ENCODE data around the gene GALNT16.

The GALNT16 gene

DNA sequence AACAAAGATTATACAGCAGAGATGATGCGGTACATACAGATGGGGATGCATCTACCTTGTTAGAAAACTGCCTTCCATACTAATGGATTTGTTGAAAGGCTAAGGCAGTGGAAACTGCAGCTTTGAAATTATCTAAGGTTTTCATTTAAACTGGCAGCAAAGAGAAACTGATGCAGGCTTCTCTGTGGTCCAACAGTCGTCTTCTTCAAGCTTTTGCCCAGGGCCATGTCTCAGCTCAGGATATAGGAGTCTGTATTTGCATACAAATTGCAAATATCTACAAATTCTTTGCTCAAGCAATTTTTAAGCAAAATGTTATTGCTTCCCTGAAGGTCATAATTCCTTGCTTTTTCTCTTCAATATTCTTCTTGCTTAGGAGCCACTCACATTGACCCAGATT lies 104.4 kb downstream of the GALNT16 start:
- Histone ChIP-seq H3K4me3 (replicated peaks; ENCODE audit: insufficient read depth, low read length) (no peak overlapping the region), H3K27ac (replicated peaks) (no peak overlapping the region), H3K27me3 (ENCODE audit: insufficient read depth, poor library complexity, severe bottlenecking) (no peaks in the 10 kb centered on the region)
- no peak for DNase-seq (ENCODE audit: low read depth in 1 of 2, low spot score in 1 of 2)
- TF ChIP-seq, protein P1, sequence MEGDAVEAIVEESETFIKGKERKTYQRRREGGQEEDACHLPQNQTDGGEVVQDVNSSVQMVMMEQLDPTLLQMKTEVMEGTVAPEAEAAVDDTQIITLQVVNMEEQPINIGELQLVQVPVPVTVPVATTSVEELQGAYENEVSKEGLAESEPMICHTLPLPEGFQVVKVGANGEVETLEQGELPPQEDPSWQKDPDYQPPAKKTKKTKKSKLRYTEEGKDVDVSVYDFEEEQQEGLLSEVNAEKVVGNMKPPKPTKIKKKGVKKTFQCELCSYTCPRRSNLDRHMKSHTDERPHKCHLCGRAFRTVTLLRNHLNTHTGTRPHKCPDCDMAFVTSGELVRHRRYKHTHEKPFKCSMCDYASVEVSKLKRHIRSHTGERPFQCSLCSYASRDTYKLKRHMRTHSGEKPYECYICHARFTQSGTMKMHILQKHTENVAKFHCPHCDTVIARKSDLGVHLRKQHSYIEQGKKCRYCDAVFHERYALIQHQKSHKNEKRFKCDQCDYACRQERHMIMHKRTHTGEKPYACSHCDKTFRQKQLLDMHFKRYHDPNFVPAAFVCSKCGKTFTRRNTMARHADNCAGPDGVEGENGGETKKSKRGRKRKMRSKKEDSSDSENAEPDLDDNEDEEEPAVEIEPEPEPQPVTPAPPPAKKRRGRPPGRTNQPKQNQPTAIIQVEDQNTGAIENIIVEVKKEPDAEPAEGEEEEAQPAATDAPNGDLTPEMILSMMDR (IDR thresholded peaks at IDR 0.05; ENCODE audit: insufficient read depth, low read length): no peak
- TF ChIP-seq, protein P2, sequence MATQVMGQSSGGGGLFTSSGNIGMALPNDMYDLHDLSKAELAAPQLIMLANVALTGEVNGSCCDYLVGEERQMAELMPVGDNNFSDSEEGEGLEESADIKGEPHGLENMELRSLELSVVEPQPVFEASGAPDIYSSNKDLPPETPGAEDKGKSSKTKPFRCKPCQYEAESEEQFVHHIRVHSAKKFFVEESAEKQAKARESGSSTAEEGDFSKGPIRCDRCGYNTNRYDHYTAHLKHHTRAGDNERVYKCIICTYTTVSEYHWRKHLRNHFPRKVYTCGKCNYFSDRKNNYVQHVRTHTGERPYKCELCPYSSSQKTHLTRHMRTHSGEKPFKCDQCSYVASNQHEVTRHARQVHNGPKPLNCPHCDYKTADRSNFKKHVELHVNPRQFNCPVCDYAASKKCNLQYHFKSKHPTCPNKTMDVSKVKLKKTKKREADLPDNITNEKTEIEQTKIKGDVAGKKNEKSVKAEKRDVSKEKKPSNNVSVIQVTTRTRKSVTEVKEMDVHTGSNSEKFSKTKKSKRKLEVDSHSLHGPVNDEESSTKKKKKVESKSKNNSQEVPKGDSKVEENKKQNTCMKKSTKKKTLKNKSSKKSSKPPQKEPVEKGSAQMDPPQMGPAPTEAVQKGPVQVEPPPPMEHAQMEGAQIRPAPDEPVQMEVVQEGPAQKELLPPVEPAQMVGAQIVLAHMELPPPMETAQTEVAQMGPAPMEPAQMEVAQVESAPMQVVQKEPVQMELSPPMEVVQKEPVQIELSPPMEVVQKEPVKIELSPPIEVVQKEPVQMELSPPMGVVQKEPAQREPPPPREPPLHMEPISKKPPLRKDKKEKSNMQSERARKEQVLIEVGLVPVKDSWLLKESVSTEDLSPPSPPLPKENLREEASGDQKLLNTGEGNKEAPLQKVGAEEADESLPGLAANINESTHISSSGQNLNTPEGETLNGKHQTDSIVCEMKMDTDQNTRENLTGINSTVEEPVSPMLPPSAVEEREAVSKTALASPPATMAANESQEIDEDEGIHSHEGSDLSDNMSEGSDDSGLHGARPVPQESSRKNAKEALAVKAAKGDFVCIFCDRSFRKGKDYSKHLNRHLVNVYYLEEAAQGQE (IDR thresholded peaks at IDR 0.05; ENCODE audit: insufficient replicate concordance, low read depth): no peak
- TF ChIP-seq SPI1 (IDR thresholded peaks at IDR 0.05; ENCODE audit: borderline replicate concordance, low read depth): no peak
- TF ChIP-seq POLR2AphosphoS5 (IDR thresholded peaks at IDR 0.05; ENCODE audit: low read depth): no peak
- TF ChIP-seq GABPA (IDR thresholded peaks at IDR 0.05; ENCODE audit: low read depth): no peak

DNA sequence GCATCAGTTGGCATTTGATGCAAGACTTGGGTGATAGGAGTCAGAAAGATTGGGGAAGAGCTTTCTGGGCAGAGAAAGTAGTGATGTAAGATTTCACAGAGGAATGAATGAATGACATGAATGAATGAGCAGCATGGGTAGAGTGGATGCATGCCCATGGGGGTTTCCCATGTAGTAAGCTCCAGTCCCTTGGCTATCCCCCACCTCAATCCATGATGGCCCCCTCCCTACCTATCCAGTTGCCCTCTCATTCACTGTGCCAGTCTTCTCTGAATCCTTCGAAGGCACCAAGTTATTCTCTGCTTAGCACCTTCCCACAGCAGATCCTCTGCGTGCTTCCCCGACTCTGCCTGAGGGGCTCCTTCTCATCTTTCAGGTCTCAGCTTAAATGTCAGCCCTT lies 106.1 kb downstream of the GALNT16 start:
- DNase-seq (ENCODE audit: low read depth in 1 of 2, low spot score in 1 of 2): no peak
- Histone ChIP-seq H3K4me3 (replicated peaks; ENCODE audit: insufficient read depth, low read length) (no peak overlapping the region), H3K27ac (replicated peaks) (no peak overlapping the region), H3K27me3 (ENCODE audit: insufficient read depth, poor library complexity, severe bottlenecking) (no peaks in the 10 kb centered on the region)
- TF ChIP-seq SPI1 (IDR thresholded peaks at IDR 0.05; ENCODE audit: borderline replicate concordance, low read depth) (no peak), GABPA (IDR thresholded peaks at IDR 0.05; ENCODE audit: low read depth) (no peak), POLR2AphosphoS5 (IDR thresholded peaks at IDR 0.05; ENCODE audit: low read depth) (no peak)
- TF ChIP-seq, protein P1 (IDR thresholded peaks at IDR 0.05; ENCODE audit: insufficient read depth, low read length): no peak
- TF ChIP-seq, protein P2 (IDR thresholded peaks at IDR 0.05; ENCODE audit: insufficient replicate concordance, low read depth): no peak

DNA sequence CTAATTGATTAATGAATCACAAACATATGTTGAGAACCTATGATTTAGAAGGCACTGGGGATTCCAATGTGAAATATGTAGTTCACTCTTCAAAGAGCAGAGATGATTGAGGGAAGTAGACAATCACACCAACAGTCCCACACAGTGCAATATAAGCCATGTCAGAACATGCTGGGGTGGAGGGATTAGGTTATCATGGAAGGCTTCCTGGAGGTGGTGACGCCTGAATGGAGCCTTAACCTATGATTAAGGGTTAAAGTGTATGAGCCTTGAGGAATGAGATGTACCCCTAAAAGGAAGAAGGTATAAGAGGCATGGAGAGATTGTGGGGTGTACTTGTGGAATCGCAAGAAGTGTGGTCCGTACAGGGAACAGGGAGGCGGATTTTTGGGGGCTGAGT lies 106.8 kb downstream of the GALNT16 start:
- Histone ChIP-seq H3K27ac (replicated peaks) (no peak overlapping the region), H3K27me3 (ENCODE audit: insufficient read depth, poor library complexity, severe bottlenecking) (no peaks in the 10 kb centered on the region), H3K4me3 (replicated peaks; ENCODE audit: insufficient read depth, low read length) (no peak overlapping the region)
- TF ChIP-seq GABPA (IDR thresholded peaks at IDR 0.05; ENCODE audit: low read depth) (no peak), POLR2AphosphoS5 (IDR thresholded peaks at IDR 0.05; ENCODE audit: low read depth) (no peak), SPI1 (IDR thresholded peaks at IDR 0.05; ENCODE audit: borderline replicate concordance, low read depth) (no peak)
- TF ChIP-seq, protein P2 (IDR thresholded peaks at IDR 0.05; ENCODE audit: insufficient replicate concordance, low read depth): no peak
- TF ChIP-seq, protein P1 (IDR thresholded peaks at IDR 0.05; ENCODE audit: insufficient read depth, low read length): no peak
- DNase-seq (ENCODE audit: low read depth in 1 of 2, low spot score in 1 of 2): no peak
